CD4-positive, alpha-beta T cell treated with Interleukin-4 for 1 hour (primary cell): ENCODE data around the gene PER3.

Source experiments
- DNase-seq, 2 donors: peaks; one replicate each; pipeline ENCODE4 v3.0.0-alpha.2; 2020 to 2022

Gene PER3

GRCh38 chr1:7839526-7839925 lies 55.4 kb downstream of the PER3 start:
- DNase-seq, result no peak

GRCh38 chr1:7842517-7842916 lies 58.4 kb downstream of the PER3 start:
- peak; percentile 14 to 26 for DNase-seq

- DNase-seq, result no peak
Observed at GRCh38 chr1:7845761-7846160, 61.7 kb downstream of the PER3 start.

GRCh38 chr1:7846656-7847055 lies 62.6 kb downstream of the PER3 start:
- no peak for DNase-seq

GRCh38 chr1:7847599-7847998 lies 63.5 kb downstream of the PER3 start:
- no peak for DNase-seq

- DNase-seq, result no peak
Observed at GRCh38 chr1:7850786-7851185, 66.7 kb downstream of the PER3 start.

- no peak for DNase-seq
Observed at GRCh38 chr1:7852804-7853683, 69.0 kb downstream of the PER3 start, which contains the start of gene UTS2. Gene UTS2 (minus strand): TSS chr1:7853065. CDS start chr1:7853003, 62 bp downstream.

GRCh38 chr1:7853684-7854026 lies 69.6 kb downstream of the PER3 start:
- no peak for DNase-seq

GRCh38 chr1:7856345-7856744 lies 72.3 kb downstream of the PER3 start:
- DNase-seq, result no peak

- DNase-seq, result no peak
Observed at GRCh38 chr1:7857000-7857399, 72.9 kb downstream of the PER3 start.

- no peak for DNase-seq
Observed at GRCh38 chr1:7857985-7858384, 73.9 kb downstream of the PER3 start.

GRCh38 chr1:7859406-7859805 lies 75.3 kb downstream of the PER3 start:
- DNase-seq, result no peak

- no peak for DNase-seq
Observed at GRCh38 chr1:7860130-7860529, 76.0 kb downstream of the PER3 start.

- no peak for DNase-seq
Observed at GRCh38 chr1:7861452-7861851, 77.4 kb downstream of the PER3 start.

GRCh38 chr1:7862211-7863060 lies 78.3 kb downstream of the PER3 start:
- DNase-seq, result no peak

- no peak for DNase-seq
Observed at GRCh38 chr1:7863756-7864328, 79.8 kb downstream of the PER3 start.

- no peak for DNase-seq
Observed at GRCh38 chr1:7865978-7866377, 81.9 kb downstream of the PER3 start.

- DNase-seq, result no peak
Observed at GRCh38 chr1:7868070-7868780, 84.1 kb downstream of the PER3 start.

- DNase-seq, result no peak
Observed at GRCh38 chr1:7869136-7869920, 85.2 kb downstream of the PER3 start.

- DNase-seq, result no peak
Observed at GRCh38 chr1:7871136-7871535, 87.0 kb downstream of the PER3 start.

GRCh38 chr1:7873801-7874795 lies 90.0 kb downstream of the PER3 start:
- no peak for DNase-seq
